Measurements from ENCODE around the gene ETFB. TPM values are rescaled to one million over a fixed set of nuclear protein-coding genes. Genes with fewer than 3 reads are reported as not detected.

ETFB gene
- total RNA-seq, 1 donor from 2014 or later, result 41.1 TPM

- no peak overlapping the region for H3K4me3 Mint-ChIP-seq
- H3K9me3 Mint-ChIP-seq, result no peaks in the 10 kb centered on the region
- TF ChIP-seq CTCF (conservative IDR thresholded peaks at IDR 0.05), result no peak
- no peaks in the 10 kb centered on the region for H3K4me1 Mint-ChIP-seq
- no peaks in the 10 kb centered on the region for H3K27me3 Mint-ChIP-seq (ENCODE audit: low read depth)
- no peaks in the 10 kb centered on the region for H3K36me3 Mint-ChIP-seq (ENCODE audit: low read depth)
- no peak for DNase-seq (ENCODE audit: low read depth, low spot score)
- H3K27ac Mint-ChIP-seq (ENCODE audit: unreplicated experiment), result no peak overlapping the region
Measured at GRCh38 chr19:51380379-51380778, 14.2 kb upstream of the ETFB start.

- Mint-ChIP-seq H3K27me3 (ENCODE audit: low read depth) (no peaks in the 10 kb centered on the region), H3K4me1 (no peaks in the 10 kb centered on the region), H3K4me3 (no peak overlapping the region), H3K36me3 (ENCODE audit: low read depth) (no peaks in the 10 kb centered on the region), H3K9me3 (no peaks in the 10 kb centered on the region), H3K27ac (ENCODE audit: unreplicated experiment) (no peak overlapping the region)
- no peak for DNase-seq (ENCODE audit: low read depth, low spot score)
- no peak for TF ChIP-seq CTCF (conservative IDR thresholded peaks at IDR 0.05)
Measured at GRCh38 chr19:51377422-51377821, 11.2 kb upstream of the ETFB start.

GRCh38 chr19:51375504-51376221, 9.5 kb upstream of the ETFB start:
- Mint-ChIP-seq H3K27ac (ENCODE audit: unreplicated experiment) (no peak overlapping the region), H3K4me3 (no peak overlapping the region)

GRCh38 chr19:51372649-51373504, 6.7 kb upstream of the ETFB start, which contains the start of gene NKG7:
TSS of gene NKG7 (minus strand) at chr19:51372654. CDS start at chr19:51372535, 119 bp downstream.
- no peak within 1 kb of the TSS for H3K4me3 Mint-ChIP-seq

More at GRCh38 chr19:51375504-51376221, 9.5 kb upstream of the ETFB start:
- TF ChIP-seq CTCF (conservative IDR thresholded peaks at IDR 0.05), result no peak
- Mint-ChIP-seq H3K36me3 (ENCODE audit: low read depth) (no peaks in the 10 kb centered on the region), H3K27me3 (ENCODE audit: low read depth) (no peaks in the 10 kb centered on the region), H3K9me3 (no peaks in the 10 kb centered on the region), H3K4me1 (no peaks in the 10 kb centered on the region)
- DNase-seq (ENCODE audit: low read depth, low spot score), result no peak

More at GRCh38 chr19:51372649-51373504, 6.7 kb upstream of the ETFB start, which contains the start of gene NKG7:
- DNase-seq (ENCODE audit: low read depth, low spot score), result no peak
- TF ChIP-seq CTCF (conservative IDR thresholded peaks at IDR 0.05), result no peak
- no peaks in the 10 kb centered on the region for H3K9me3 Mint-ChIP-seq
- H3K27ac Mint-ChIP-seq (ENCODE audit: unreplicated experiment), result no peak within 1 kb of the TSS
- peaks cover 4% of the 10 kb centered on the region for H3K4me1 Mint-ChIP-seq
- no peaks in the 10 kb centered on the region for H3K36me3 Mint-ChIP-seq (ENCODE audit: low read depth)
- H3K27me3 Mint-ChIP-seq (ENCODE audit: low read depth), result no peaks in the 10 kb centered on the region

Data from neural crest cell (in vitro differentiated cells).